SU-DHL-6 (cell line): Measurements from ENCODE around the gene RIC1.

Experiments used
- CTCF ChIP-seq: fragments of 200-600 bp; sonication (generic); IDR thresholded peaks from one replicate; pipeline ENCODE4 v1.5.1; 2017; ENCODE audit warnings: antibody characterized with exemption, mild to moderate bottlenecking, low read length, moderate library complexity; ENCODE audit not compliant: insufficient read depth, poor library complexity, severe bottlenecking
- EZH2phosphoT487 ChIP-seq: fragments of 200-600 bp; sonication (generic), shearing (Covaris generic); conservative IDR thresholded peaks from 2 replicates; pipeline ENCODE4 v1.6.1; 2018; ENCODE audit warnings: mild to moderate bottlenecking, antibody characterized with exemption, low read length, moderate library complexity, mixed read lengths

DNA sequence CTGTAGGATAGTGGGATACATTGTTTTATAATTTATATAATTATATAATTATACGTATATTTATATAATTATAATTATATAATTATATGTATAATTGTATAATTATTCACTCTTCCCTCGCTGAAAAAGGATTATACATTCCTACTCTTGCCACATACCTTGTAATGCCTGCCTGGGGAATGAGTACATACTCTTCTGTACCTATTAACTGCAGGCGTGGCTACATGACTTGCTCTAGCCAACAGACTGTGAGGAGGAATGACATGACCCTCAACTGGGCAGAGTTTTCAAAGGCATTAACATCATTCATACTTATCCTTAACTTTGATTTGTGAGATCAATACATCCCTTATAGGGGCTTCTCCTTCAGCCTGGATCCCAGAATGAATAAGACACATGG is 184.9 kb downstream of the RIC1 start:
- TF ChIP-seq CTCF (no peak), EZH2phosphoT487 (no peak)
